Activated CD4-positive, CD25-positive, alpha-beta regulatory T cell treated with anti-CD3 and anti-CD28 coated beads, Interleukin-2, amount 50 U/mL, for 16 hours (primary cell): Measurements from ENCODE around the gene MYBPC2.
"Not testable (repeated sequence)": the region's sequence is repeated elsewhere in the genome, so short reads cannot be mapped to it uniquely, and the experiment has no call there.

ENCODE experiments used
- DNase-seq: peaks from one replicate; pipeline ENCODE4 v3.0.0-alpha.2; 2020; ENCODE audit warnings: low read depth, low spot score

MYBPC2 gene

GRCh38 chr19:50432221-50433028 is at the start of gene MYBPC2:
Gene MYBPC2, plus strand, starts transcription at chr19:50432892. Its CDS starts 62 bp downstream, at chr19:50432954.
- no peak for DNase-seq

- no peak for DNase-seq
These were observed 49.5 kb upstream of the MYBPC2 start for GRCh38 chr19:50383001-50383851.

GRCh38 chr19:50383852-50384684 is 48.6 kb upstream of the MYBPC2 start, which contains the start of gene POLD1:
Gene POLD1, plus strand, starts transcription at chr19:50384347. Its CDS starts 14,505 bp downstream, at chr19:50398852.
- DNase-seq = peak; percentile 95

GRCh38 chr19:50384685-50385535 is 47.8 kb upstream of the MYBPC2 start:
- DNase-seq = no peak

GRCh38 chr19:50387176-50387867 is 45.4 kb upstream of the MYBPC2 start:
- no peak for DNase-seq

GRCh38 chr19:50387868-50388245 is 44.8 kb upstream of the MYBPC2 start:
- no peak for DNase-seq

- not testable (repeated sequence) for DNase-seq
These were observed 42.4 kb upstream of the MYBPC2 start for GRCh38 chr19:50390295-50390694.

- not testable (repeated sequence) for DNase-seq
These were observed 41.7 kb upstream of the MYBPC2 start for GRCh38 chr19:50390952-50391351.

- DNase-seq = no peak
These were observed 39.9 kb upstream of the MYBPC2 start for GRCh38 chr19:50392759-50393158.

- DNase-seq = no peak
These were observed 39.1 kb upstream of the MYBPC2 start for GRCh38 chr19:50393589-50393988.

- no peak for DNase-seq
These were observed 38.7 kb upstream of the MYBPC2 start for GRCh38 chr19:50394017-50394416.

GRCh38 chr19:50398675-50399367 is 33.9 kb upstream of the MYBPC2 start:
- DNase-seq = no peak

- no peak for DNase-seq
These were observed 33.3 kb upstream of the MYBPC2 start for GRCh38 chr19:50399368-50399745.

GRCh38 chr19:50401605-50402450 is 30.9 kb upstream of the MYBPC2 start:
- no peak for DNase-seq

GRCh38 chr19:50402544-50403301 is 30.0 kb upstream of the MYBPC2 start:
- DNase-seq = no peak

- no peak for DNase-seq
These were observed 26.4 kb upstream of the MYBPC2 start for GRCh38 chr19:50406156-50406820.

GRCh38 chr19:50406829-50407228 is 25.9 kb upstream of the MYBPC2 start:
- DNase-seq = no peak
